Activated naive CD4-positive, alpha-beta T cell treated with anti-CD3 and anti-CD28 coated beads, Interleukin-2, amount 10 ng/mL, durations not matched to agents 7 days and 5 days (primary cell): Measurements from ENCODE around the gene PRB2.
"Not testable (repeated sequence)": the region's sequence is repeated elsewhere in the genome, so short reads cannot be mapped to it uniquely, and the experiment has no call there.

ENCODE experiments used
- CTCF ChIA-PET: fragments of 350-600 bp; sonication (Branson Sonifier 250); formaldehyde crosslinking; loops from one replicate; lab custom pipeline; 2021; ENCODE audit warnings: antibody characterized with exemption; lab: Charles Lee
- DNase-seq: peaks from one replicate; pipeline ENCODE4 v3.0.0-alpha.2; 2020
- H3K27ac Mint-ChIP-seq: one replicate; pipeline ENCODE4 v1.8.0; 2021; ENCODE audit warnings: mild to moderate bottlenecking, moderate library complexity, mixed read lengths
- H3K27me3 Mint-ChIP-seq: one replicate; pipeline ENCODE4 v1.8.0; 2021; ENCODE audit warnings: mild to moderate bottlenecking, mixed read lengths
- H3K36me3 Mint-ChIP-seq: one replicate; pipeline ENCODE4 v1.8.0; 2021; ENCODE audit warnings: mixed read lengths
- H3K4me1 Mint-ChIP-seq: one replicate; pipeline ENCODE4 v1.8.0; 2021; ENCODE audit warnings: mixed read lengths
- H3K4me3 Mint-ChIP-seq: one replicate; pipeline ENCODE4 v1.8.0; 2021; ENCODE audit warnings: mild to moderate bottlenecking, moderate library complexity, mixed read lengths
- H3K9me3 Mint-ChIP-seq: one replicate; pipeline ENCODE4 v1.8.0; 2021; ENCODE audit warnings: mixed read lengths

The PRB2 gene

GRCh38 chr12:11395467-11395866, at the start of gene PRB2:
Gene PRB2 (minus strand): TSS chr12:11395567. CDS start chr12:11395529, 38 bp downstream.
- H3K4me3 Mint-ChIP-seq, DNase-seq, H3K9me3 Mint-ChIP-seq, H3K4me1 Mint-ChIP-seq, H3K27ac Mint-ChIP-seq, CTCF ChIA-PET, H3K36me3 Mint-ChIP-seq: not testable (repeated sequence)
- peaks cover 16% of the 10 kb centered on the region for H3K27me3 Mint-ChIP-seq

- Mint-ChIP-seq H3K36me3 (no peaks in the 10 kb centered on the region), H3K4me1 (no peaks in the 10 kb centered on the region), H3K9me3 (no peaks in the 10 kb centered on the region), H3K27ac (no peak overlapping the region), H3K4me3 (no peak overlapping the region), H3K27me3 (no peaks in the 10 kb centered on the region)
- DNase-seq, result no peak
- CTCF ChIA-PET, result no interaction called here
Measured at GRCh38 chr12:11437966-11438365, 42.6 kb upstream of the PRB2 start.

GRCh38 chr12:11433664-11434063, 38.3 kb upstream of the PRB2 start:
- Mint-ChIP-seq H3K4me1 (no peaks in the 10 kb centered on the region), H3K36me3 (no peaks in the 10 kb centered on the region), H3K4me3 (no peak overlapping the region), H3K27me3 (peaks cover 5% of the 10 kb centered on the region), H3K27ac (no peak overlapping the region), H3K9me3 (no peaks in the 10 kb centered on the region)
- no peak for DNase-seq
- CTCF ChIA-PET, result no interaction called here

- no peaks in the 10 kb centered on the region for H3K36me3 Mint-ChIP-seq
- no peaks in the 10 kb centered on the region for H3K4me1 Mint-ChIP-seq
- H3K9me3 Mint-ChIP-seq, result no peaks in the 10 kb centered on the region
- CTCF ChIA-PET, result no interaction called here
- peaks cover 5% of the 10 kb centered on the region for H3K27me3 Mint-ChIP-seq
- no peak for DNase-seq
- no peak overlapping the region for H3K27ac Mint-ChIP-seq
- no peak overlapping the region for H3K4me3 Mint-ChIP-seq
Measured at GRCh38 chr12:11431486-11431885, 36.1 kb upstream of the PRB2 start.

GRCh38 chr12:11427341-11427740, 32.0 kb upstream of the PRB2 start:
- CTCF ChIA-PET, result no interaction called here
- no peak overlapping the region for H3K27ac Mint-ChIP-seq
- DNase-seq, result no peak
- H3K36me3 Mint-ChIP-seq, result no peaks in the 10 kb centered on the region
- H3K27me3 Mint-ChIP-seq, result peaks cover 5% of the 10 kb centered on the region
- no peaks in the 10 kb centered on the region for H3K4me1 Mint-ChIP-seq
- no peak overlapping the region for H3K4me3 Mint-ChIP-seq
- no peaks in the 10 kb centered on the region for H3K9me3 Mint-ChIP-seq

GRCh38 chr12:11412731-11413130, 17.4 kb upstream of the PRB2 start:
- DNase-seq, result no peak
- no peak overlapping the region for H3K4me3 Mint-ChIP-seq
- H3K4me1 Mint-ChIP-seq, result no peaks in the 10 kb centered on the region
- CTCF ChIA-PET, result no interaction called here
- no peaks in the 10 kb centered on the region for H3K36me3 Mint-ChIP-seq
- H3K9me3 Mint-ChIP-seq, result peaks cover 3% of the 10 kb centered on the region
- no peaks in the 10 kb centered on the region for H3K27me3 Mint-ChIP-seq
- H3K27ac Mint-ChIP-seq, result no peak overlapping the region

GRCh38 chr12:11408096-11408495, 12.7 kb upstream of the PRB2 start:
- Mint-ChIP-seq H3K4me3 (no peak overlapping the region), H3K4me1 (no peaks in the 10 kb centered on the region), H3K9me3 (peaks cover 3% of the 10 kb centered on the region), H3K27ac (no peak overlapping the region), H3K36me3 (no peaks in the 10 kb centered on the region), H3K27me3 (no peaks in the 10 kb centered on the region)
- CTCF ChIA-PET, result no interaction called here
- no peak for DNase-seq

GRCh38 chr12:11397366-11397765, 2.0 kb upstream of the PRB2 start:
- Mint-ChIP-seq H3K4me3 (no peak overlapping the region), H3K36me3 (no peaks in the 10 kb centered on the region), H3K27me3 (peaks cover 13% of the 10 kb centered on the region), H3K9me3 (no peaks in the 10 kb centered on the region), H3K27ac (no peak overlapping the region), H3K4me1 (no peaks in the 10 kb centered on the region)
- CTCF ChIA-PET, result no interaction called here
- DNase-seq, result no peak

- H3K4me1 Mint-ChIP-seq, H3K36me3 Mint-ChIP-seq, H3K4me3 Mint-ChIP-seq, DNase-seq, H3K9me3 Mint-ChIP-seq, CTCF ChIA-PET, H3K27ac Mint-ChIP-seq: not testable (repeated sequence)
- peaks cover 16% of the 10 kb centered on the region for H3K27me3 Mint-ChIP-seq
Measured at GRCh38 chr12:11391456-11391855, 3.9 kb downstream of the PRB2 start.

GRCh38 chr12:11377420-11377819, 17.9 kb downstream of the PRB2 start:
- DNase-seq, H3K36me3 Mint-ChIP-seq, CTCF ChIA-PET, H3K27me3 Mint-ChIP-seq, H3K4me3 Mint-ChIP-seq, H3K27ac Mint-ChIP-seq, H3K4me1 Mint-ChIP-seq: not testable (repeated sequence)
- peaks cover 38% of the 10 kb centered on the region for H3K9me3 Mint-ChIP-seq

- Mint-ChIP-seq H3K27me3 (no peaks in the 10 kb centered on the region), H3K4me3 (no peak overlapping the region), H3K4me1 (no peaks in the 10 kb centered on the region), H3K9me3 (no peaks in the 10 kb centered on the region), H3K36me3 (no peaks in the 10 kb centered on the region), H3K27ac (no peak overlapping the region)
- no peak for DNase-seq
- CTCF ChIA-PET, result interaction anchor here (0.6 kb wide), 1 partner anchor 987 kb away, joined by 5 read pairs; no protein-coding TSS in a partner anchor
Measured at GRCh38 chr12:11361151-11361550, 34.2 kb downstream of the PRB2 start.

- not testable (repeated sequence) for H3K4me3 Mint-ChIP-seq, H3K4me1 Mint-ChIP-seq, H3K36me3 Mint-ChIP-seq, H3K9me3 Mint-ChIP-seq, H3K27me3 Mint-ChIP-seq, DNase-seq, H3K27ac Mint-ChIP-seq
- CTCF ChIA-PET, result interaction anchor here (0.6 kb wide), 1 partner anchor 986 kb away, joined by 5 read pairs; no protein-coding TSS in a partner anchor
Measured at GRCh38 chr12:11360205-11360883, 35.0 kb downstream of the PRB2 start.

- CTCF ChIA-PET, H3K4me1 Mint-ChIP-seq, H3K9me3 Mint-ChIP-seq, H3K4me3 Mint-ChIP-seq, H3K27ac Mint-ChIP-seq, H3K36me3 Mint-ChIP-seq, DNase-seq: not testable (repeated sequence)
- peaks cover 11% of the 10 kb centered on the region for H3K27me3 Mint-ChIP-seq
Measured at GRCh38 chr12:11351736-11352135, 43.6 kb downstream of the PRB2 start.

- Mint-ChIP-seq H3K9me3 (no peaks in the 10 kb centered on the region), H3K27me3 (no peaks in the 10 kb centered on the region), H3K4me1 (no peaks in the 10 kb centered on the region), H3K36me3 (no peaks in the 10 kb centered on the region), H3K4me3 (no peak overlapping the region), H3K27ac (no peak overlapping the region)
- DNase-seq, result no peak
- CTCF ChIA-PET, result no interaction called here
Measured at GRCh38 chr12:11348439-11348838, 46.9 kb downstream of the PRB2 start.

- no peak for DNase-seq
- no peaks in the 10 kb centered on the region for H3K9me3 Mint-ChIP-seq
- CTCF ChIA-PET, result no interaction called here
Measured at GRCh38 chr12:11347810-11348209, 47.6 kb downstream of the PRB2 start.

More at GRCh38 chr12:11347810-11348209, 47.6 kb downstream of the PRB2 start:
- Mint-ChIP-seq H3K36me3 (no peaks in the 10 kb centered on the region), H3K27me3 (no peaks in the 10 kb centered on the region), H3K4me3 (no peak overlapping the region), H3K4me1 (no peaks in the 10 kb centered on the region), H3K27ac (no peak overlapping the region)
